ENCODE data around the gene BARHL2.
A peak's percentile ranks its signal among the peaks of the same experiment; 100 is the strongest.

Gene BARHL2

DNA sequence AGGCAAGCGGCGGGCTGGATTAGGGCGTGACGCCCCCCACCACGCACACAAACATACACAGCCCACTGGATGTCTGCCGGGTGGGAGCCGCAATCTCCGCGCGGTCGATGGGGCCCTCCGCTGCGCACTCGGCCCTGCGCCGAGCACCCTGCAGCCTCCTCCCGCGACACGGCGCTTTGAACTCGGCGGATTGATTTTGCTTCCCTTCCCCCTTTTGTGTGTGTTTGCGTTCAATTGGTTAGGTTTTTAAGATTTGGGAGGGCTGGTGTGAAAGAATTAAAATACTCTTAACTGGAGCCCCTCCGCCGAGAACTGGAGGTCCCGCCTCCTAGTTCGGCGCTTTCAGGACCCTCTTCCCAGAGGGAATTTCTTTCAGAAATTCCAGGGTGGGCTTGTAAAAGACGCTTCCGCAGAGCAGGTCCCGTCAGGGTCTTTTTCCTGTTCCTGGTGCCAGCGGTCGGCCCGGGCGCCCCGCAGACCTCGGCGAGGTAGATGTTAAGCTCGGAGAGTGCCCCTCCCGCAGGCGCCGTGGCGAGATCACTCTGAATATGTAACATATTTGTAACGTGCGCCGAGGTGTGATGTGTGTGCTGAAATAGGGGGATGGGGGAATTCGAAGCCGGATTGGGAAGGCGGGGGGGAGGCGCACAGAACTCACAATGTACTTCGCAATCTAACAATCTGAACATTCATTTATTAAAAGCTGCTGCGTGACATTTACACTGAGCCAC is 8.0 kb upstream of the BARHL2 start:
- Histone ChIP-seq H3K9me3 (ENCODE audit: control insufficient read depth in 1 of 2, low read length in 2 of 2) (no peaks in the 10 kb centered on the region), H3K36me3 (ENCODE audit: control insufficient read depth in 1 of 2, insufficient read depth in 2 of 2, low read length in 2 of 2) (no peaks in the 10 kb centered on the region), H3K27me3 (ENCODE audit: control insufficient read depth in 1 of 2, insufficient read depth in 2 of 2, low read length in 2 of 2) (peaks cover 91 to 98% of the 10 kb centered on the region in 2 donors), H3K27ac (ENCODE audit: low read depth, low read length) (no peak overlapping the region), H3K4me3 (ENCODE audit: low read depth in 1 of 2, low read length in 2 of 2) (peak overlapping the region; percentile 44 to 56), H3K4me1 (ENCODE audit: control insufficient read depth in 1 of 2, insufficient read depth in 2 of 2, low read length in 2 of 2) (peaks cover 20 to 28% of the 10 kb centered on the region in 2 donors), H3K9ac (ENCODE audit: low read depth in 1 of 2, low read length in 2 of 2) (no peak overlapping the region)

DNA sequence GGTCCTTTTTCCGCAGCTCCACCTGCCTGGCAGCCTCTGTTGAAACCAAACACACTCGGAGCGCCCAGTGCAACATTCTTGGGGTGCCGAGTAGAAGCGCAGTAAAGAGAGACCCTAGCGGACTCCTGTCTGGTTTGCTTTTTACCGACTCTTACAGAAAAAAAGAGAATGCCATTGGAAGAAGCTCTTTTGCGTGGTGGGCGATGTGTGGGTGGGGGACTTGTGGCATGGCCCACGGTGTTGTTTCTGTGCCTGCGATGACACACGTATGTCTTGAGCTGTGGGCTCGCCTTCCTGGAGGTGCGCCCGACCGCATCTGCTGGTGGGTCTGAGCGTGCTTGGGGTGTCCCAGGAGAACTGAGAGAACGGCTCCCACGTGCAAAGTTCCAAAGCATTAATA is 7.3 kb upstream of the BARHL2 start:
- H3K27me3 ChIP-seq (ENCODE audit: control insufficient read depth in 1 of 2, insufficient read depth in 2 of 2, low read length in 2 of 2) = peaks cover 91 to 98% of the 10 kb centered on the region in 2 donors

DNA sequence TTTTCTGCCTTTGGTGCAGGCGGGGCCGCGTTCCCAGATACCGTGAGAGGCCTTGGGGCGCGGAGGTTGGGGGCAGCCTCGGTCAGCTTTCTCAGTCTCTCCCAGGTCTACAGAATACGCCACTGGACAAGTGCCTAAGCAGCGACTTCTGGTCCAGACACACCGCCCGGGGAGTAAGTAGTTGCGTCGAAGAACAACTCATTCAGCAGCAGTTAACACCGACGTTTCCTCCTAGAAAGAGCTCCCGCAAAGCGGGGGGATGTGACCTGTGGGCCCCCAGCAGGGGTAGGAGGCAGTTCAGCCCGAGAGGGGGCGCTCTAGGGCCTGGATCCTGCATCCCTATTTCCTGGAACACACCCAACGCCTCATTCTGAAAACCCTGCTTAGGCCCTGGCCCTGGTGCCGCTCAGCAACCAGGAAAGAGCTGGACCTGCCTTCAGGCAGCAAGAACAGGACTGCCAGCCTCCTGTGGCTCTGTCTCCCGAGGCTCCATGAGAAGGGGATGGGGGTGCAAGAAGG is 6.5 kb upstream of the BARHL2 start:
- peaks cover 14 to 23% of the 10 kb centered on the region in 2 donors for H3K4me1 ChIP-seq (ENCODE audit: control insufficient read depth in 1 of 2, insufficient read depth in 2 of 2, low read length in 2 of 2)
- no peak overlapping the region for H3K27ac ChIP-seq (ENCODE audit: low read depth, low read length)
- peaks cover 92 to 98% of the 10 kb centered on the region in 2 donors for H3K27me3 ChIP-seq (ENCODE audit: control insufficient read depth in 1 of 2, insufficient read depth in 2 of 2, low read length in 2 of 2)
- H3K36me3 ChIP-seq (ENCODE audit: control insufficient read depth in 1 of 2, insufficient read depth in 2 of 2, low read length in 2 of 2) = no peaks in the 10 kb centered on the region
- no peak overlapping the region for H3K9ac ChIP-seq (ENCODE audit: low read depth in 1 of 2, low read length in 2 of 2)
- H3K4me3 ChIP-seq (ENCODE audit: low read depth in 1 of 2, low read length in 2 of 2) = peak overlapping the region; percentile 57 to 68
- H3K9me3 ChIP-seq (ENCODE audit: control insufficient read depth in 1 of 2, low read length in 2 of 2) = no peaks in the 10 kb centered on the region

More for the DNA sequence above, 7.3 kb upstream of the BARHL2 start:
- peaks cover 17 to 23% of the 10 kb centered on the region in 2 donors for H3K4me1 ChIP-seq (ENCODE audit: control insufficient read depth in 1 of 2, insufficient read depth in 2 of 2, low read length in 2 of 2)
- no peaks in the 10 kb centered on the region for H3K36me3 ChIP-seq (ENCODE audit: control insufficient read depth in 1 of 2, insufficient read depth in 2 of 2, low read length in 2 of 2)
- no peak overlapping the region for H3K4me3 ChIP-seq (ENCODE audit: low read depth in 1 of 2, low read length in 2 of 2)
- H3K27ac ChIP-seq (ENCODE audit: low read depth, low read length) = no peak overlapping the region
- H3K9ac ChIP-seq (ENCODE audit: low read depth in 1 of 2, low read length in 2 of 2) = no peak overlapping the region
- H3K9me3 ChIP-seq (ENCODE audit: control insufficient read depth in 1 of 2, low read length in 2 of 2) = no peaks in the 10 kb centered on the region

DNA sequence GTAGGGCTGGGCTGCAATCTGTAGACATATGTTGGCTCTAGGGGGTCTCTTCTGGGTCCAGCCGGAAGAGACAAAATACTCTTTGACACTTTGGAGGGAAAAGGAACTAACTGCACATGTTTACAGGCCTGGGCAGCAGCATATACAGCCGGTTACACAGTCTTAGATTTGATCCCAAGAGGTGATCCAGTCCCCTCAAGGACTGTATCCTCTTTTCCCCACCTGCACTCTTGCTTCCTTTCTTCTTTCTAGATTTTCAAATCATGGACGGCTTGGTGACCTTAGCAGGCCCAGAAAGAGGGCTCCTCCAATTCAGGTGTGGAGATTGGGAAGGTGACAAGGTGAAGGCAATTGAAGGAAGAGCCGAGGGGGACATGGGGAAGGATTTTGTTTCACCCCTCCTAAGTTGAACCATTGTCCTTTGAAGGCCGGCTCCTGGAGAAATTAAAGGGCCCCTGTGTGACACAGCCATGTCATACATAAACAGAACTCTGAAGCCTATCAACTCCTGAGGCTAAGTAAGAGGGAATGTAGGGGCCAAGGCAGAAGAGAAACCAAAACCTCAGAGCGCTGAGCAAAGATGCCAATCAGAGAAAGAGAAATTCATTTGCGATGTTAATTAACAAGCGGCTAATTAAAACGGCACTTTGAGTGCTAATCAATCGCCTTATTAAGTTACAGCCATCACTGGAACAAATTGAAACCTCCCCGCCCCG is 5.9 kb upstream of the BARHL2 start:
- H3K9ac ChIP-seq (ENCODE audit: low read depth in 1 of 2, low read length in 2 of 2) = no peak overlapping the region
- H3K9me3 ChIP-seq (ENCODE audit: control insufficient read depth in 1 of 2, low read length in 2 of 2) = peaks cover 0 to 2% of the 10 kb centered on the region in 2 donors
- H3K27ac ChIP-seq (ENCODE audit: low read depth, low read length) = no peak overlapping the region
- H3K4me1 ChIP-seq (ENCODE audit: control insufficient read depth in 1 of 2, insufficient read depth in 2 of 2, low read length in 2 of 2) = peaks cover 11 to 23% of the 10 kb centered on the region in 2 donors
- peak overlapping the region; percentile 57 to 68 for H3K4me3 ChIP-seq (ENCODE audit: low read depth in 1 of 2, low read length in 2 of 2)
- no peaks in the 10 kb centered on the region for H3K36me3 ChIP-seq (ENCODE audit: control insufficient read depth in 1 of 2, insufficient read depth in 2 of 2, low read length in 2 of 2)
- H3K27me3 ChIP-seq (ENCODE audit: control insufficient read depth in 1 of 2, insufficient read depth in 2 of 2, low read length in 2 of 2) = peaks cover 91 to 98% of the 10 kb centered on the region in 2 donors

DNA sequence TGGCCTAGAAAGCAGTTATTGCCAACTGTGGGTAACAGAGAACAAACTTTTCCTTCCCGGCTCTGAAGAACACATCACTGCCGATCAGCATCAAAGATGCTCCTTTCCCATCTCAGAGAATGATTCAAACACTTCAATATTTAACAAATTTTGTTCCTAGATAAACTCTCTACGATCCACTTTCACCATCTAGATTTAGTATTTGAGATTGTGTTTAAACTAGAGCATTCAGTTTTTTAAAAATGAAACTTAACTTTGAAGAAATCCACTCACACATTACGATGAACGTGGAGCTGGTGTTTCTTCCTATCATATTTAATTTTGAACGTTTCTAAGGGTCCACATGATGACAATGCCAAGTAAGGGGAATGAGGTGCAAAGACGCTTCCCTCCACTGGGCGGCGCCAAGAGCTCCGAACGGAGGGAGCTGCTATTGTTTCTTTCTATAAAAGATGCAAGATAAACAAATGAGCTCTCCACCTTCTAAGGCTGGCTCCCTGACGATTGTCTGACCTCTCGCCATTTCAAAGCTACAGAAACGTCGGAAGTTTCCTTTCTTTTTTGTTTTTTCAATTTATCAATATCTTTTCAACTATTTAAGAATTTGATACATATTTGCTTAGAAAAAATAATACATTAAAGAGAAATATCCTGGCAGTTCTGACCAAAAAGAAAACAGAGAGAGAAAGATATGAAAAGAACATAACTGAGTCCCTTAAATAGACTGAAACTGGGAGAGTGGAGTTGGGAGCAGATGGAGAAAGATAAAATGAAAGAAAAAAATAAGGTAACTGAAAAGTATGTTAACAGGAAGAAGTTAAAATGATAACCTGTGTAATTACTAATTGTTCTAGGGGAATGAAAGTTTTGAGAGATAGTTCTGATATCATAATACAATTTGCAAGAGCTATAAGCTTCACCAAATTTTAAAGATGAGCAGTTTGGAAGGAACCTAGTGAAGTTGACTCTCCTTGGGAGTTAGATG is 4.4 kb upstream of the BARHL2 start:
- H3K4me1 ChIP-seq (ENCODE audit: control insufficient read depth in 1 of 2, insufficient read depth in 2 of 2, low read length in 2 of 2) = peaks cover 10 to 23% of the 10 kb centered on the region in 2 donors
- H3K36me3 ChIP-seq (ENCODE audit: control insufficient read depth in 1 of 2, insufficient read depth in 2 of 2, low read length in 2 of 2) = no peaks in the 10 kb centered on the region
- no peak overlapping the region for H3K4me3 ChIP-seq (ENCODE audit: low read depth in 1 of 2, low read length in 2 of 2)
- no peak overlapping the region for H3K27ac ChIP-seq (ENCODE audit: low read depth, low read length)
- no peak overlapping the region for H3K9ac ChIP-seq (ENCODE audit: low read depth in 1 of 2, low read length in 2 of 2)
- peaks cover 0 to 3% of the 10 kb centered on the region in 2 donors for H3K9me3 ChIP-seq (ENCODE audit: control insufficient read depth in 1 of 2, low read length in 2 of 2)
- H3K27me3 ChIP-seq (ENCODE audit: control insufficient read depth in 1 of 2, insufficient read depth in 2 of 2, low read length in 2 of 2) = peaks cover 84 to 92% of the 10 kb centered on the region in 2 donors

DNA sequence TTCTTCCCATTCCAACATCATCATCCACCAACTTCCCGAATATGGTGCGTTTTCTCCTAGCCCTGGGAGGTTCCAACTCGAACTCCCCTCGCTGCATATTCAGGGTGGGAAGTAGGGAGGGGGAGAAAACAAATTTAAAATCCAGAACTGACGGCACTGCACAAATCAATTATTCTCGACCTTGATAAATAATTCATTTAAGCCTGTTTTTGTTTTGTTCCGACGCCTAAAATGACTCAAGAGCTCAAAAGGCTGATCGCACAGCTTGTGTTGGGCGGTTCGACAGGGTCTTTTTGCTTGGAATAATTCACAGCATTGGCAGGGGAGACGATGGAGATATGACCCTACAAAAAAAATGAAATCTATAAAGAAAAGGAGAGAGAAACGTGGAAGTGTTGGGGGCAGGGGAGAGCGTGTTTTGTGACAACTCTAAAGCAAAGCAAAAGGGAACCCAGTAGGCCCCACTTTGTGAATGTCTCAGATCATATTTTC is 3.1 kb upstream of the BARHL2 start:
- H3K27me3 ChIP-seq (ENCODE audit: control insufficient read depth in 1 of 2, insufficient read depth in 2 of 2, low read length in 2 of 2) = peaks cover 83 to 92% of the 10 kb centered on the region in 2 donors

DNA sequence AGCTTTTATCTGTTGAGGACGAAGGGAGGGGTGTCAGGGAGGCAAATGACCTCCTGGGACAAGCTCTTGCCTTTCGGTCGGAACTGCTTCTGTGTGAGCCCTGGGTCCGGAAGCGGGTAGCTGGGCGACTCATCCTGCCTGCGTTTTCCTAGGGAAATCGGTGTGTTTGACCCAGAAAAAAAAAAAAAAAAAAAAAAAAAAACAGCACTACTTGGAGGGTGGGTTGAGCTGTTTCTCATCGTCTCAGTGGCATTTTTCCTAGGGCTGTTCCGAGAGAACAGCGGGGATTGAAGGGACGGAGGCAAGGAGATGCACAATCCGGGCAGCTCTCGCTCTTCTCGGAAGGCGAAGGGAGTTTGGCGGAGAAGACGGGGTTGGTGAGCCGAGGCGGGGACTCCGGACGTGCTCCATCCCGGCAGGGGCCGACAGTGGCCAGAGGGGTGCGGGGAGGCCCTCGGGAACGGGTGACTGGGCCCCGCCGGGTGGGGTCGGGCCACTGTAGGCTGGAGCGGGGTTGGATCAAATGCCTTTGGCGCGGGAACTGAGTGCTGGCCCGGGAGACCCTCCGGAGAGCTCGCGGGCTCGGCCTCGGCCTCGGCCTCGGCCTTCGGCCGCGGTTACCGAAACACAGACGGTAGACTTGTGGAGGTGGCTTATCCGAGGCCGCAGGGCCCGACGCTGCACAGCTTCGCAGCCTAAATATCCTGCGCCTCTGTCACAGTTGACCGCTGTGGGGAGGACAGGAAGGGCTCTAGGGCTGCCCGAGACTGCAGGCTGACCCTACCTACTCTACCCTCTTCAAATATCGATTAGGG is 2.4 kb upstream of the BARHL2 start:
- Histone ChIP-seq H3K4me1 (ENCODE audit: control insufficient read depth in 1 of 2, insufficient read depth in 2 of 2, low read length in 2 of 2) (peaks cover 6 to 8% of the 10 kb centered on the region in 2 donors), H3K9ac (ENCODE audit: low read depth in 1 of 2, low read length in 2 of 2) (no peak overlapping the region)

More for the DNA sequence above, 3.1 kb upstream of the BARHL2 start:
- H3K27ac ChIP-seq (ENCODE audit: low read depth, low read length) = no peak overlapping the region
- H3K36me3 ChIP-seq (ENCODE audit: control insufficient read depth in 1 of 2, insufficient read depth in 2 of 2, low read length in 2 of 2) = no peaks in the 10 kb centered on the region
- H3K9me3 ChIP-seq (ENCODE audit: control insufficient read depth in 1 of 2, low read length in 2 of 2) = peaks cover 0 to 3% of the 10 kb centered on the region in 2 donors
- no peak overlapping the region for H3K9ac ChIP-seq (ENCODE audit: low read depth in 1 of 2, low read length in 2 of 2)
- peaks cover 6 to 13% of the 10 kb centered on the region in 2 donors for H3K4me1 ChIP-seq (ENCODE audit: control insufficient read depth in 1 of 2, insufficient read depth in 2 of 2, low read length in 2 of 2)
- H3K4me3 ChIP-seq (ENCODE audit: low read depth in 1 of 2, low read length in 2 of 2) = no peak overlapping the region

DNA sequence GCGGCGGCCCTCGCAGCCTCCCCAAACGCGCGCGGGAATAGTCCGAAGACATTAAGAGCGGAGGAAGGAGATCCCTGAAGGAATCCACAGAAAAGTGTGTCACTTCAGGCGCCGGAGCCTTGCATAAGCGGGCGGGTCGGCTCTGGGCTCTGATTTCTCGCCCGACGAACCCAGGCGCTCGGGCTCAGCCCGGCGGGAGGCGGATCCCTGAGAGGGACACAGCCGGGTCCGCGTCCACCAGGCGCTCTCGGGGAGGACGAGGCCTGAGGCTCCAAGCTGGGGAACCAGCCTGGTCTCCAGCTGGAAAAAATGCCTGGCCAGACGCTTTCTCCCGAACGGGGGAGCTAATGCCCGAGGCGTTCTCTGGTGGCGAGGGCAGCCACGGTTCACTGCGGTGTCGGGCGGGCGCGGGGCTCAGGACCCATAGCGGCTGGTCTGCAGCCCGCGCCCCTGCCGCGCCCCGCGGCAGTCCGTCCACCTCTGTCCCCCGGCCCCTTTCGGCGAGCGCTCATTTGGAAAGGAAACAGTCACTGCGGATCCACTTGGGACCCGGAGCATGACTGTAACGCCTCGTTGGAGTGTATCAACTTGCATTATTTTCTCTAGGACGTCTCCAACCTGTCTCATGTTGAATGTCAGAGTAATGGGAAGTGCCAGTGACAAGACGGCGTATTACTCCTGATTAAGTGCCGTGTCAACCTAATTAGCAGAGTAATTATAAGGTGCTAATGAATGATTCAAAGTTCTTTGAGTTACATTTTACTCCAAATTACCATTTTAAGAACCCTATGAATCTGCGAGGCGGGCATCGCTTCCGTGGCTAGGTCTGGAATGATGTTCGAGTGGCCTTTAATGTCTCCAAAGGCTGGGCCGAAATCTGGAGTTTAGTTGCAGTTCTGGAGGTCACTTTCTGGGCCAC is 1.6 kb upstream of the BARHL2 start:
- Histone ChIP-seq H3K27ac (ENCODE audit: low read depth, low read length) (no peak overlapping the region), H3K9me3 (ENCODE audit: control insufficient read depth in 1 of 2, low read length in 2 of 2) (peaks cover 0 to 3% of the 10 kb centered on the region in 2 donors), H3K4me1 (ENCODE audit: control insufficient read depth in 1 of 2, insufficient read depth in 2 of 2, low read length in 2 of 2) (peaks cover 2 to 5% of the 10 kb centered on the region in 2 donors), H3K27me3 (ENCODE audit: control insufficient read depth in 1 of 2, insufficient read depth in 2 of 2, low read length in 2 of 2) (peaks cover 83 to 92% of the 10 kb centered on the region in 2 donors), H3K36me3 (ENCODE audit: control insufficient read depth in 1 of 2, insufficient read depth in 2 of 2, low read length in 2 of 2) (no peaks in the 10 kb centered on the region), H3K4me3 (ENCODE audit: low read depth in 1 of 2, low read length in 2 of 2) (peak overlapping the region; percentile 3 to 10), H3K9ac (ENCODE audit: low read depth in 1 of 2, low read length in 2 of 2) (no peak overlapping the region)

More for the DNA sequence above, 2.4 kb upstream of the BARHL2 start:
- no peaks in the 10 kb centered on the region for H3K36me3 ChIP-seq (ENCODE audit: control insufficient read depth in 1 of 2, insufficient read depth in 2 of 2, low read length in 2 of 2)
- H3K27me3 ChIP-seq (ENCODE audit: control insufficient read depth in 1 of 2, insufficient read depth in 2 of 2, low read length in 2 of 2) = peaks cover 83 to 92% of the 10 kb centered on the region in 2 donors
- peaks cover 0 to 3% of the 10 kb centered on the region in 2 donors for H3K9me3 ChIP-seq (ENCODE audit: control insufficient read depth in 1 of 2, low read length in 2 of 2)
- no peak overlapping the region for H3K27ac ChIP-seq (ENCODE audit: low read depth, low read length)
- no peak overlapping the region for H3K4me3 ChIP-seq (ENCODE audit: low read depth in 1 of 2, low read length in 2 of 2)
